Fibroblast of lung (primary cell): ENCODE data around the gene NTPCR. TPM values are rescaled to one million over a fixed set of nuclear protein-coding genes. Genes with fewer than 3 reads are reported as not detected.
A peak's percentile ranks its signal among the peaks of the same experiment; 100 is the strongest.

Experiments
- DNase-seq, 2 donors: peaks; one replicate each; pipeline versions ENCODE4 v3.0.0 to v3.0.0-alpha.2; 2010; ENCODE audit warnings: low read depth in 2 of 2
- H2AFZ ChIP-seq: 2 replicates; pipeline ENCODE4 v1.5.1; 2012; ENCODE audit warnings: low read length, control low read depth, inconsistent platforms
- H3K27ac ChIP-seq: 2 replicates; pipeline ENCODE4 v1.5.1; 2011; ENCODE audit warnings: low read length, control low read depth; ENCODE audit not compliant: insufficient read depth
- H3K27me3 ChIP-seq: 2 replicates; pipeline ENCODE4 v1.5.1; 2011; ENCODE audit warnings: mild to moderate bottlenecking, low read length; ENCODE audit not compliant: control insufficient read depth, insufficient read depth
- H3K36me3 ChIP-seq: 2 replicates; pipeline ENCODE4 v1.5.1; 2011; ENCODE audit warnings: low read length; ENCODE audit not compliant: control insufficient read depth, insufficient read depth
- H3K4me1 ChIP-seq: 2 replicates; pipeline ENCODE4 v1.5.1; 2011; ENCODE audit warnings: low read length; ENCODE audit not compliant: control insufficient read depth, insufficient read depth; ENCODE audit errors: extremely low read depth
- H3K4me2 ChIP-seq: 2 replicates; pipeline ENCODE4 v1.5.1; 2011; ENCODE audit warnings: low read length, control low read depth; ENCODE audit not compliant: insufficient read depth; ENCODE audit errors: extremely low read depth
- H3K4me3 ChIP-seq, 4 experiments: fragments of 200-600 bp in 1 of 4; sonication (generic) in 1 of 4; replicated peaks in 1 of 4; 2 replicates each; pipeline ENCODE4 v1.5.1; 2011 to 2016; ENCODE audit warnings: low read length in 4 of 4, low read depth in 3 of 4, mild to moderate bottlenecking in 3 of 4, control low read depth in 2 of 4, inconsistent platforms in 1 of 4, mixed read lengths in 1 of 4; ENCODE audit not compliant: insufficient read depth in 1 of 4; ENCODE audit errors: control extremely low read depth in 1 of 4
- H3K79me2 ChIP-seq: 2 replicates; pipeline ENCODE4 v1.5.1; 2012; ENCODE audit warnings: mild to moderate bottlenecking, low read length, inconsistent platforms; ENCODE audit not compliant: control insufficient read depth, insufficient read depth
- H3K9ac ChIP-seq: 2 replicates; pipeline ENCODE4 v1.5.1; 2011; ENCODE audit warnings: mild to moderate bottlenecking, low read length, control low read depth; ENCODE audit not compliant: insufficient read depth
- H3K9me3 ChIP-seq: 2 replicates; pipeline ENCODE4 v1.5.1; 2012; ENCODE audit warnings: low read depth, low read length; ENCODE audit not compliant: control insufficient read depth, insufficient read depth
- H4K20me1 ChIP-seq: 2 replicates; pipeline ENCODE4 v1.5.1; 2011; ENCODE audit warnings: low read length; ENCODE audit not compliant: control insufficient read depth, insufficient read depth; ENCODE audit errors: extremely low read depth
- EZH2 ChIP-seq: IDR thresholded peaks from 2 replicates; pipeline ENCODE4 v1.5.1; 2012; ENCODE audit warnings: low read length, control low read depth, mild to moderate bottlenecking; ENCODE audit errors: missing control alignments
- polyA plus RNA-seq, 2 donors: library from polyadenylated mRNA; depleted of rRNA in 1 of 2; stranded (reverse) in 1 of 2; unstranded in 1 of 2; fragments of >200 nt; gene quantifications; 2 replicates each; pipeline ENCODE4 v1.2.1, GENCODE V29; 2011 to 2012; ENCODE audit warnings: missing spikeins in 1 of 2
- total RNA-seq: library from RNA; depleted of rRNA; stranded (reverse); fragments of >200 nt; gene quantifications from 2 replicates; pipeline ENCODE4 v1.2.1, GENCODE V29; 2014
- TF ChIP-seq, protein P1 (sequence below), 2 donors: IDR thresholded peaks in 1 of 2; conservative IDR thresholded peaks in 1 of 2; 1 replicate in 1 of 2; 2 replicates in 1 of 2; pipeline ENCODE4 v1.5.1; 2011 to 2012; ENCODE audit warnings: low read length in 2 of 2, control low read depth in 1 of 2, inconsistent platforms in 1 of 2, low read depth in 1 of 2, mild to moderate bottlenecking in 1 of 2

The NTPCR gene
- total and polyA plus RNA-seq, 2 donors (not counting 1 experiment from before 2014, with no cell fraction given) = 23.0 to 27.9 TPM

- no peaks in the 10 kb centered on the region for H3K27me3 ChIP-seq
- no peaks in the 10 kb centered on the region for H3K36me3 ChIP-seq
- no peak overlapping the region for H2AFZ ChIP-seq
- no peaks in the 10 kb centered on the region for H3K79me2 ChIP-seq
- H4K20me1 ChIP-seq = no peaks in the 10 kb centered on the region
- TF ChIP-seq, protein P1, sequence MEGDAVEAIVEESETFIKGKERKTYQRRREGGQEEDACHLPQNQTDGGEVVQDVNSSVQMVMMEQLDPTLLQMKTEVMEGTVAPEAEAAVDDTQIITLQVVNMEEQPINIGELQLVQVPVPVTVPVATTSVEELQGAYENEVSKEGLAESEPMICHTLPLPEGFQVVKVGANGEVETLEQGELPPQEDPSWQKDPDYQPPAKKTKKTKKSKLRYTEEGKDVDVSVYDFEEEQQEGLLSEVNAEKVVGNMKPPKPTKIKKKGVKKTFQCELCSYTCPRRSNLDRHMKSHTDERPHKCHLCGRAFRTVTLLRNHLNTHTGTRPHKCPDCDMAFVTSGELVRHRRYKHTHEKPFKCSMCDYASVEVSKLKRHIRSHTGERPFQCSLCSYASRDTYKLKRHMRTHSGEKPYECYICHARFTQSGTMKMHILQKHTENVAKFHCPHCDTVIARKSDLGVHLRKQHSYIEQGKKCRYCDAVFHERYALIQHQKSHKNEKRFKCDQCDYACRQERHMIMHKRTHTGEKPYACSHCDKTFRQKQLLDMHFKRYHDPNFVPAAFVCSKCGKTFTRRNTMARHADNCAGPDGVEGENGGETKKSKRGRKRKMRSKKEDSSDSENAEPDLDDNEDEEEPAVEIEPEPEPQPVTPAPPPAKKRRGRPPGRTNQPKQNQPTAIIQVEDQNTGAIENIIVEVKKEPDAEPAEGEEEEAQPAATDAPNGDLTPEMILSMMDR (conservative IDR thresholded peaks at IDR 0.05 in 1 of 2, IDR thresholded peaks at IDR 0.05 in 1 of 2; ENCODE audit: low read depth in 1 of 2, low read length in 2 of 2) = no peak
- no peak for TF ChIP-seq EZH2
- no peak overlapping the region for H3K27ac ChIP-seq
- H3K4me3 ChIP-seq = no peak overlapping the region
- DNase-seq = peak in 1 of 2 donors; percentile 13
- no peaks in the 10 kb centered on the region for H3K9me3 ChIP-seq
- H3K9ac ChIP-seq = no peak overlapping the region
- H3K4me1 ChIP-seq = no peaks in the 10 kb centered on the region
- H3K4me2 ChIP-seq = no peak overlapping the region
These were observed 75.2 kb downstream of the NTPCR start for GRCh38 chr1:233025567-233025966.

- H3K4me2 ChIP-seq = peak overlapping the region; percentile 64
- no peaks in the 10 kb centered on the region for H3K4me1 ChIP-seq
- peak overlapping the region in 3 of 4 experiments; percentile 10 to 38 (median 12) for H3K4me3 ChIP-seq
- peak in 1 of 2 donors; percentile 57 for DNase-seq
- no peaks in the 10 kb centered on the region for H4K20me1 ChIP-seq
- H3K9ac ChIP-seq = no peak overlapping the region
- no peak overlapping the region for H2AFZ ChIP-seq
- no peaks in the 10 kb centered on the region for H3K79me2 ChIP-seq
- no peaks in the 10 kb centered on the region for H3K27me3 ChIP-seq
- H3K9me3 ChIP-seq = no peaks in the 10 kb centered on the region
- no peaks in the 10 kb centered on the region for H3K36me3 ChIP-seq
- no peak overlapping the region for H3K27ac ChIP-seq
- no peak for TF ChIP-seq EZH2
- TF ChIP-seq, protein P1 (conservative IDR thresholded peaks at IDR 0.05 in 1 of 2, IDR thresholded peaks at IDR 0.05 in 1 of 2; ENCODE audit: low read depth in 1 of 2, low read length in 2 of 2) = no peak
These were observed 76.6 kb downstream of the NTPCR start for GRCh38 chr1:233027046-233027445.

DNA sequence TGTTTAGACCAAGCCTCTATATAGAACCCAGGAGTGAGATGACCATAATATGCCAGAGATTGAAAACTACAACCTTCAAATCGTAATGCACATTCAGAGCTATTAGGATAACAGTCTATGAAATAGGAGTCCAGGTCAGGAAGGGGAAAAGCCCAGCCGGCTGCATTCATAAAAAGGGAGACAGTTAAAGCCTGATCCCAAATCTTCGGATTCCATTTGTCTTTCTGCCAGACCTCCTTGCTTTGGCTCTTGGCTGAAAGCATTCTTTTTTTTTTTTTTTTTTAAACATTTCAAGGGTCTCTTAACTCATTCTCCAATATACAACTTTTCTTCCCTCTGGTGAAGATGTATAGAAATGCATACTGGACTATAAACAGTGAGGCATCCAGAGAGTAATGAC, 81.1 kb downstream of the NTPCR start:
- Histone ChIP-seq H4K20me1 (no peaks in the 10 kb centered on the region), H3K9me3 (no peaks in the 10 kb centered on the region), H3K79me2 (no peaks in the 10 kb centered on the region), H2AFZ (no peak overlapping the region), H3K4me1 (no peaks in the 10 kb centered on the region), H3K27ac (no peak overlapping the region), H3K36me3 (no peaks in the 10 kb centered on the region), H3K4me3 (no peak overlapping the region), H3K4me2 (no peak overlapping the region), H3K9ac (no peak overlapping the region), H3K27me3 (no peaks in the 10 kb centered on the region)
- TF ChIP-seq EZH2 = no peak
- TF ChIP-seq, protein P1 (conservative IDR thresholded peaks at IDR 0.05 in 1 of 2, IDR thresholded peaks at IDR 0.05 in 1 of 2; ENCODE audit: low read depth in 1 of 2, low read length in 2 of 2) = no peak
- DNase-seq = no peak
